ENCODE results near the gene CHRNB1.
A peak's percentile ranks its signal among the peaks of the same experiment; 100 is the strongest.

The CHRNB1 gene

DNA sequence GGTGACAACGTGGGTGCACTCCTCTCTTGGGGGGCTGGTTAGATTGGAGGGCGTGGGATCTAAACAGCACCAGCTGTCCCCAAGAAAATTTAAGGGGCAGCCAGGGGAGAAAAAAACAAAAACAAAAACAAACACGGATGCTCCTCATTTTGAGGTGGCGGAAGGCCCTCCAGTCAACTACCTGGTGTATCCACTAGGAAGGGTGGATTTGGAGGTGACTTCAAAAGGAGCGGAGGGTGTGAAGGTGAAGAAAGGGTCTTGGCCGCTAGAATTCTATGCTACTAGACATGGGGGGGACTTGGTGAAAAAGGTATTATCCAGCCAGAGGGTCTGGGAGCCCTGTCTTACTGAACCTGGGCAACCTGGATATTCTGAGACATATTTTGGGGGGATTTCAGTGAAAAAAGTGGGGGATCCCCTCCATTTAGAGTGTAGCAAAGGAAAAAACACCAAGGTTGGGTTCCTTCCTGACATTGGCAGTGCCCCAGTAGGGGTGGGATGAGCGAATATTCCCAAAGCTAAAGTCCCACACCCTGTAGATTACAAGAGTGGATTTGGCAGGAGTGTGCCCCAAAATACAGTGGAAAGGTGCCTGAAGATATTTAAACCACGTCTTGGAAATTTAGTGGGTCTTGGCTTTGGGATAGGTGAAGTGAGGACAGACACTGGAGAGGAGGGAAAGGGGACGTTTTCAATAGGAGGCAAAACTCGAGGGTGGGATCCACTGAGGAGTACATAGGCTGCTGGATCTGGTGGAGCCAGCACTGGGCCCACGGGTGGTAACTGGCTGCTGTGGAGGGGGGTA is 6.0 kb upstream of the CHRNB1 start:
- peak overlapping the region; percentile 52 for H3K4me3 ChIP-seq (ENCODE audit: low read length)
- no peak for DNase-seq (ENCODE audit: low read depth)
- TF ChIP-seq CTCF (conservative IDR thresholded peaks at IDR 0.05; ENCODE audit: low read depth, low read length), result no peak

- H3K4me3 ChIP-seq (ENCODE audit: low read length), result peak within 1 kb of the TSS; percentile 68
- DNase-seq (ENCODE audit: low read depth), result no peak
- no peak for TF ChIP-seq CTCF (conservative IDR thresholded peaks at IDR 0.05; ENCODE audit: low read depth, low read length)
Measured at GRCh38 chr17:7439462-7440112, 5.3 kb upstream of the CHRNB1 start, which contains the start of gene FGF11. Gene FGF11 (plus strand): TSS chr17:7439512. CDS start chr17:7439621, 109 bp downstream.

DNA sequence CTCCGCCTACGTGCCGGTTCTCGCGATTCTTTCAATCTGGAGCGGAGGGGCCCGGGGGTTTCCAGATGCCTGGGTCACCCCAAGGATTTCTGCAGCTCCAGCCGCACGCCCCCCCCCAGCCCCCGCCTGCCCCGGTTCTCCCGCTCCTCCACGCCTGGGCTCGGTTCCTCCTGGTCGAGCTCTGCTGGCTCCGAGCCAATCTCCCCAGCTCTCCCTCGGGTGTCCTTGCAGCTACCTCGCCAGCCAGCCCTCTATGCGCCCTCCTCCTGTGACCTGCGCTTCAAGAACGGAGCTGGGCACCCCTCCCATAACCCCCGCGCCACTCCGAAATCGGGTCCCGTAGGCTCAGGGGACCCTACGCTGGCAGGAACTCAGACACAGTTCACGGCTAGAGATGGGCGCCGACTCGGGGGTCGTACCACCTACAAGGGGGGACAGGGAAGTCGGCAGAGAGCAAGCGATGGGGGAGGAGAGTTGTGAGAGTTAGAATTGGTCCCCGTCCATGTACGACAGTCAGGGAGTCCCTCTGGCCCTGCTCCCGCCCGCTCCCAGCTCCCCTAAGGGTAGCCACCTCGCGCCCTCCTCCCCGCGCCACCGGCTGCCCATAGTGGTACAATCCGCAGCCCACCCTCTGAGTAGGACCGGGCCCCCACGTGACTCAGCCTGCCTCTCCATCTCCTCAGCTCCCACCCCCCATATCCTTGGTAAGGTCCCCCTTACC is 4.6 kb upstream of the CHRNB1 start:
- peak overlapping the region; percentile 68 for H3K4me3 ChIP-seq (ENCODE audit: low read length)

GRCh38 chr17:7440834-7441195 is 4.0 kb upstream of the CHRNB1 start:
- H3K4me3 ChIP-seq (ENCODE audit: low read length), result peak overlapping the region; percentile 68
- DNase-seq (ENCODE audit: low read depth), result no peak

More for the DNA sequence above, 4.6 kb upstream of the CHRNB1 start:
- DNase-seq (ENCODE audit: low read depth), result no peak
- no peak for TF ChIP-seq CTCF (conservative IDR thresholded peaks at IDR 0.05; ENCODE audit: low read depth, low read length)

DNA sequence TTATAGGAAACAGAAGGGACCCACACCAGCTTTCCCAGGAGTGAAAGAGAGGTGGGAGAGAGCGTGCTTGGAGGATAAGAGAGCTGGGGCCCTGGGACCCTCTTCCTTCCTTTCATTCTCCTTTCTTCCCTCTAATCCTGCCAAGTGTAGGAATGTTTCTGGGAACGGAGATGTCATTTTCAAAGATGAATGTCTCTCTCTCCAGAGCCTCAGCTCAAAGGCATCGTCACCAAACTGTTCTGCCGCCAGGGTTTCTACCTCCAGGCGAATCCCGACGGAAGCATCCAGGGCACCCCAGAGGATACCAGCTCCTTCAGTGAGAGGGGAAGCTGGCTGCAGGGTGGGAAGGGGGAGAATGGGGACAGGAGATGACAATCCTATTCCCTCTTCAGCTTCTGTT is 3.6 kb upstream of the CHRNB1 start:
- DNase-seq (ENCODE audit: low read depth), result no peak
- H3K4me3 ChIP-seq (ENCODE audit: low read length), result no peak overlapping the region
- no peak for TF ChIP-seq CTCF (conservative IDR thresholded peaks at IDR 0.05; ENCODE audit: low read depth, low read length)

More at GRCh38 chr17:7440834-7441195, 4.0 kb upstream of the CHRNB1 start:
- peak; percentile 13 for TF ChIP-seq CTCF (conservative IDR thresholded peaks at IDR 0.05; ENCODE audit: low read depth, low read length)

- H3K4me3 ChIP-seq (ENCODE audit: low read length), result no peak overlapping the region
- no peak for TF ChIP-seq CTCF (conservative IDR thresholded peaks at IDR 0.05; ENCODE audit: low read depth, low read length)
- no peak for DNase-seq (ENCODE audit: low read depth)
Measured at GRCh38 chr17:7442142-7442541, 2.7 kb upstream of the CHRNB1 start.
